ENCODE results near the gene TAF6L. TPM values are rescaled to one million over a fixed set of nuclear protein-coding genes. Genes with fewer than 3 reads are reported as not detected.
"Not testable (repeated sequence)": the region's sequence is repeated elsewhere in the genome, so short reads cannot be mapped to it uniquely, and the experiment has no call there.

The TAF6L gene
- total and polyA plus RNA-seq, 12 donors = 10.8 to 98.1 (median 26.0) TPM

GRCh38 chr11:62737196-62737595 is 34.0 kb upstream of the TAF6L start:
- Histone ChIP-seq H3K36me3 (replicated peaks in 1 of 2) (peaks cover 0 to 74% of the 10 kb centered on the region in 2 donors), H3K27ac (no peak overlapping the region), H3K27me3 (no peaks in the 10 kb centered on the region), H3K9me3 (replicated peaks in 1 of 3) (no peaks in the 10 kb centered on the region), H3K4me3 (no peak overlapping the region), H3K4me1 (replicated peaks in 1 of 2) (peaks cover 0 to 5% of the 10 kb centered on the region in 2 donors)
- no peak for DNase-seq
- no peak for TF ChIP-seq CTCF (IDR thresholded peaks at IDR 0.05)
- TF ChIP-seq POLR2A (IDR thresholded peaks at IDR 0.05) = no peak
- intact Hi-C loops (cut with DNase I) = no loop called here

- Histone ChIP-seq H3K27me3 (no peaks in the 10 kb centered on the region), H3K4me3 (no peak overlapping the region), H3K36me3 (replicated peaks in 1 of 2) (peaks cover 0 to 13% of the 10 kb centered on the region in 2 donors), H3K4me1 (replicated peaks in 1 of 2) (peaks cover 0 to 4% of the 10 kb centered on the region in 2 donors), H3K9me3 (replicated peaks in 1 of 3) (no peaks in the 10 kb centered on the region), H3K27ac (no peak overlapping the region)
- TF ChIP-seq CTCF (IDR thresholded peaks at IDR 0.05) = no peak
- TF ChIP-seq POLR2A (IDR thresholded peaks at IDR 0.05) = no peak
- 80 to 88% (median 83%) methylated on average over 8 to 9 of the region's 9 CpGs for WGBS, 4 donors
- DNase-seq = no peak
- intact Hi-C loops (cut with DNase I) = no loop called here
These were observed 23.6 kb upstream of the TAF6L start for GRCh38 chr11:62747475-62748160.

- H3K9me3 ChIP-seq (replicated peaks in 1 of 3); H3K27me3 ChIP-seq; H3K4me3 ChIP-seq; DNase-seq; H3K27ac ChIP-seq; intact Hi-C loops (cut with DNase I): not testable (repeated sequence)
- WGBS, 4 donors = 90 to 96% (median 94%) methylated on average over 3 to 5 of the region's 5 CpGs
- Histone ChIP-seq H3K36me3 (replicated peaks in 1 of 2) (peaks cover 0 to 13% of the 10 kb centered on the region in 2 donors), H3K4me1 (replicated peaks in 1 of 2) (peaks cover 5 to 16% of the 10 kb centered on the region in 2 donors)
These were observed 21.3 kb upstream of the TAF6L start for GRCh38 chr11:62749931-62750330.

GRCh38 chr11:62752177-62752785 is 18.9 kb upstream of the TAF6L start:
- WGBS, 4 donors = 90 to 97% (median 96%) methylated on average over 12 to 14 of the region's 14 CpGs
- Histone ChIP-seq H3K4me1 (replicated peaks in 1 of 2) (peaks cover 5 to 16% of the 10 kb centered on the region in 2 donors), H3K36me3 (replicated peaks in 1 of 2) (peaks cover 0 to 13% of the 10 kb centered on the region in 2 donors), H3K9me3 (replicated peaks in 1 of 3) (no peaks in the 10 kb centered on the region), H3K27ac (no peak overlapping the region), H3K4me3 (no peak overlapping the region), H3K27me3 (no peaks in the 10 kb centered on the region)
- TF ChIP-seq CTCF (IDR thresholded peaks at IDR 0.05) (no peak), POLR2A (IDR thresholded peaks at IDR 0.05) (no peak)
- intact Hi-C loops (cut with DNase I) = no loop called here
- no peak for DNase-seq
